OCI-LY1 (cell line): ENCODE data around the gene DOK6.

Experiments used
- H2AFZ ChIP-seq: fragments of 200-600 bp; sonication (generic), shearing (Covaris generic); 2 replicates; pipeline ENCODE4 v1.6.0; 2014; ENCODE audit warnings: antibody characterized with exemption, mild to moderate bottlenecking, low read length
- H3F3A ChIP-seq: fragments of 200-600 bp; sonication (generic), shearing (Covaris generic); 2 replicates; pipeline ENCODE4 v1.6.0; 2014; ENCODE audit warnings: mild to moderate bottlenecking, antibody characterized with exemption, low read length, moderate library complexity; ENCODE audit not compliant: insufficient read depth
- H3K27ac ChIP-seq: fragments of 200-600 bp; sonication (generic); 2 replicates; pipeline ENCODE4 v1.5.1; 2014; ENCODE audit warnings: low read length, mixed run types, mild to moderate bottlenecking, low read depth; ENCODE audit not compliant: poor library complexity, severe bottlenecking
- H3K27me3 ChIP-seq: fragments of 200-600 bp; sonication (generic); 2 replicates; pipeline ENCODE4 v1.6.0; 2014; ENCODE audit warnings: antibody characterized with exemption, mild to moderate bottlenecking, low read length, moderate library complexity; ENCODE audit not compliant: insufficient read depth
- H3K36me3 ChIP-seq: fragments of 200-600 bp; sonication (generic); 2 replicates; pipeline ENCODE4 v1.6.1; 2014; ENCODE audit warnings: mild to moderate bottlenecking, antibody characterized with exemption, low read length, moderate library complexity, mixed read lengths; ENCODE audit not compliant: insufficient read depth
- H3K4me1 ChIP-seq: fragments of 200-600 bp; sonication (generic); 2 replicates; pipeline ENCODE4 v1.5.1; 2014; ENCODE audit warnings: mild to moderate bottlenecking, low read length, moderate library complexity; ENCODE audit not compliant: insufficient read depth, severe bottlenecking
- H3K4me2 ChIP-seq: fragments of 200-600 bp; sonication (generic), shearing (Covaris generic); 2 replicates; pipeline ENCODE4 v1.6.1; 2014; ENCODE audit warnings: low read length
- H3K4me3 ChIP-seq: fragments of 200-600 bp; sonication (generic); 2 replicates; pipeline ENCODE4 v1.5.1; 2014; ENCODE audit warnings: low read length, low read depth, mild to moderate bottlenecking, mixed read lengths; ENCODE audit not compliant: poor library complexity, severe bottlenecking
- H3K79me2 ChIP-seq: fragments of 200-600 bp; shearing (Covaris generic); 2 replicates; pipeline ENCODE4 v1.6.1; 2016; ENCODE audit warnings: mixed run types, low read length, mixed read lengths; ENCODE audit not compliant: insufficient read depth
- H3K9ac ChIP-seq: fragments of 200-600 bp; sonication (generic), shearing (Covaris generic); 2 replicates; pipeline ENCODE4 v1.6.1; 2014; ENCODE audit warnings: mild to moderate bottlenecking, low read length, mixed read lengths
- H3K9me2 ChIP-seq: fragments of 200-600 bp; sonication (generic), shearing (Covaris generic); 2 replicates; pipeline ENCODE4 v1.6.1; 2014; ENCODE audit warnings: low read depth, mild to moderate bottlenecking, low read length, mixed read lengths
- H3K9me3 ChIP-seq: fragments of 200-600 bp; shearing (Covaris generic); 2 replicates; pipeline ENCODE4 v1.6.1; 2014; ENCODE audit warnings: low read length, mixed read lengths
- H4K20me1 ChIP-seq: fragments of 200-600 bp; sonication (generic), shearing (Covaris generic); 2 replicates; pipeline ENCODE4 v1.6.0; 2016; ENCODE audit warnings: mild to moderate bottlenecking, low read length; ENCODE audit not compliant: insufficient read depth
- EZH2 ChIP-seq: fragments of 200-600 bp; sonication (generic), shearing (Covaris generic); IDR thresholded peaks from 2 replicates; pipeline ENCODE4 v1.8.0; 2017; ENCODE audit warnings: borderline replicate concordance, mixed run types, mild to moderate bottlenecking, antibody characterized with exemption, low read length, moderate library complexity, mixed read lengths
- TF ChIP-seq, protein P1 (sequence below): fragments of 200-600 bp; sonication (generic), shearing (Covaris generic); IDR thresholded peaks from 2 replicates; pipeline ENCODE4 v1.5.1; 2017; ENCODE audit warnings: mild to moderate bottlenecking, antibody characterized with exemption, low read length, moderate library complexity, mixed read lengths

DOK6 gene

GRCh38 chr18:69880083-69880482 lies 479.4 kb downstream of the DOK6 start:
- Histone ChIP-seq H3K79me2 (no peaks in the 10 kb centered on the region), H4K20me1 (no peaks in the 10 kb centered on the region), H3K4me3 (no peak overlapping the region), H3K4me1 (no peaks in the 10 kb centered on the region), H3K9me3 (no peaks in the 10 kb centered on the region), H2AFZ (no peak overlapping the region), H3K4me2 (no peak overlapping the region), H3K27me3 (no peaks in the 10 kb centered on the region), H3K36me3 (no peaks in the 10 kb centered on the region), H3K9me2 (no peaks in the 10 kb centered on the region), H3F3A (no peaks in the 10 kb centered on the region), H3K27ac (no peak overlapping the region), H3K9ac (no peak overlapping the region)
- TF ChIP-seq, protein P1, sequence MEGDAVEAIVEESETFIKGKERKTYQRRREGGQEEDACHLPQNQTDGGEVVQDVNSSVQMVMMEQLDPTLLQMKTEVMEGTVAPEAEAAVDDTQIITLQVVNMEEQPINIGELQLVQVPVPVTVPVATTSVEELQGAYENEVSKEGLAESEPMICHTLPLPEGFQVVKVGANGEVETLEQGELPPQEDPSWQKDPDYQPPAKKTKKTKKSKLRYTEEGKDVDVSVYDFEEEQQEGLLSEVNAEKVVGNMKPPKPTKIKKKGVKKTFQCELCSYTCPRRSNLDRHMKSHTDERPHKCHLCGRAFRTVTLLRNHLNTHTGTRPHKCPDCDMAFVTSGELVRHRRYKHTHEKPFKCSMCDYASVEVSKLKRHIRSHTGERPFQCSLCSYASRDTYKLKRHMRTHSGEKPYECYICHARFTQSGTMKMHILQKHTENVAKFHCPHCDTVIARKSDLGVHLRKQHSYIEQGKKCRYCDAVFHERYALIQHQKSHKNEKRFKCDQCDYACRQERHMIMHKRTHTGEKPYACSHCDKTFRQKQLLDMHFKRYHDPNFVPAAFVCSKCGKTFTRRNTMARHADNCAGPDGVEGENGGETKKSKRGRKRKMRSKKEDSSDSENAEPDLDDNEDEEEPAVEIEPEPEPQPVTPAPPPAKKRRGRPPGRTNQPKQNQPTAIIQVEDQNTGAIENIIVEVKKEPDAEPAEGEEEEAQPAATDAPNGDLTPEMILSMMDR: no peak
- TF ChIP-seq EZH2: no peak

- Histone ChIP-seq H4K20me1 (no peaks in the 10 kb centered on the region), H3K27me3 (no peaks in the 10 kb centered on the region), H3K4me3 (no peak overlapping the region), H2AFZ (no peak overlapping the region), H3K36me3 (no peaks in the 10 kb centered on the region), H3K9me2 (no peaks in the 10 kb centered on the region), H3K79me2 (no peaks in the 10 kb centered on the region), H3K9me3 (no peaks in the 10 kb centered on the region), H3K27ac (no peak overlapping the region), H3K4me2 (no peak overlapping the region), H3K4me1 (no peaks in the 10 kb centered on the region), H3K9ac (no peak overlapping the region), H3F3A (no peaks in the 10 kb centered on the region)
- TF ChIP-seq, protein P1: no peak
- no peak for TF ChIP-seq EZH2
Measured at GRCh38 chr18:69882965-69883668, 482.4 kb downstream of the DOK6 start.

- no peaks in the 10 kb centered on the region for H3K4me1 ChIP-seq
- no peak overlapping the region for H3K27ac ChIP-seq
- H3F3A ChIP-seq: no peaks in the 10 kb centered on the region
- no peaks in the 10 kb centered on the region for H3K36me3 ChIP-seq
- H3K27me3 ChIP-seq: no peaks in the 10 kb centered on the region
- TF ChIP-seq EZH2: no peak
- TF ChIP-seq, protein P1: no peak
- H3K4me3 ChIP-seq: no peak overlapping the region
- no peaks in the 10 kb centered on the region for H3K79me2 ChIP-seq
- H4K20me1 ChIP-seq: no peaks in the 10 kb centered on the region
- H3K9me3 ChIP-seq: no peaks in the 10 kb centered on the region
- H3K4me2 ChIP-seq: no peak overlapping the region
- no peak overlapping the region for H2AFZ ChIP-seq
- no peak overlapping the region for H3K9ac ChIP-seq
- H3K9me2 ChIP-seq: no peaks in the 10 kb centered on the region
Measured at GRCh38 chr18:69883781-69884180, 483.1 kb downstream of the DOK6 start.
